RWPE2 (cell line): ENCODE results near the gene ASIC3.

Experiments used
- ATAC-seq: fragments of 200-7000 bp; cut with Tn5 transposase; 3 replicates; pipeline ENCODE4 v1.9.1; 2021; ENCODE audit warnings: low read depth
- DNase-seq: peaks from one replicate; pipeline ENCODE4 v3.0.0-alpha.2; 2020; ENCODE audit warnings: low spot score
- H3K27ac ChIP-seq: fragments of 450-650 bp; 2 replicates; pipeline ENCODE4 v1.5.1; 2017; ENCODE audit warnings: mild to moderate bottlenecking; ENCODE audit not compliant: poor library complexity, severe bottlenecking
- H3K27me3 ChIP-seq: fragments of 250-450 bp; sonication (Bioruptor Pico); 2 replicates; pipeline ENCODE4 v1.5.1; 2021; ENCODE audit warnings: mild to moderate bottlenecking, moderate library complexity; ENCODE audit not compliant: insufficient read depth, poor library complexity, severe bottlenecking
- H3K36me3 ChIP-seq: fragments of 250-450 bp; sonication (Bioruptor Pico); 2 replicates; pipeline ENCODE4 v1.5.1; 2020; ENCODE audit warnings: low read depth, mild to moderate bottlenecking, moderate library complexity
- H3K4me1 ChIP-seq: fragments of 250-450 bp; sonication (Bioruptor Pico); 2 replicates; pipeline ENCODE4 v1.5.1; 2021; ENCODE audit warnings: mild to moderate bottlenecking, moderate library complexity; ENCODE audit not compliant: insufficient read depth, poor library complexity, severe bottlenecking
- H3K4me3 ChIP-seq: fragments of 250-450 bp; sonication (Bioruptor Pico); 2 replicates; pipeline ENCODE4 v1.5.1; 2021; ENCODE audit warnings: mild to moderate bottlenecking, moderate library complexity; ENCODE audit not compliant: severe bottlenecking
- H3K9me3 ChIP-seq: fragments of 250-450 bp; sonication (Bioruptor Pico); 2 replicates; pipeline ENCODE4 v1.5.1; 2021; ENCODE audit warnings: mild to moderate bottlenecking, moderate library complexity; ENCODE audit not compliant: severe bottlenecking
- CTCF ChIP-seq: fragments of 450-650 bp; IDR thresholded peaks from one replicate; pipeline ENCODE4 v1.5.1; 2017; ENCODE audit warnings: mild to moderate bottlenecking, moderate library complexity; ENCODE audit not compliant: poor library complexity, severe bottlenecking

Gene ASIC3

GRCh38 chr7:151081170-151082101 lies 33.1 kb downstream of the ASIC3 start:
- no peaks in the 10 kb centered on the region for H3K27me3 ChIP-seq
- H3K36me3 ChIP-seq, result peaks cover 7% of the 10 kb centered on the region
- TF ChIP-seq CTCF, result no peak
- H3K4me3 ChIP-seq, result peak overlapping the region; percentile 96
- no peaks in the 10 kb centered on the region for H3K9me3 ChIP-seq
- peak; percentile 16 for ATAC-seq
- H3K4me1 ChIP-seq, result peaks cover 6% of the 10 kb centered on the region
- peak; percentile 55 for DNase-seq
- H3K27ac ChIP-seq, result peak overlapping the region; percentile 87

DNA sequence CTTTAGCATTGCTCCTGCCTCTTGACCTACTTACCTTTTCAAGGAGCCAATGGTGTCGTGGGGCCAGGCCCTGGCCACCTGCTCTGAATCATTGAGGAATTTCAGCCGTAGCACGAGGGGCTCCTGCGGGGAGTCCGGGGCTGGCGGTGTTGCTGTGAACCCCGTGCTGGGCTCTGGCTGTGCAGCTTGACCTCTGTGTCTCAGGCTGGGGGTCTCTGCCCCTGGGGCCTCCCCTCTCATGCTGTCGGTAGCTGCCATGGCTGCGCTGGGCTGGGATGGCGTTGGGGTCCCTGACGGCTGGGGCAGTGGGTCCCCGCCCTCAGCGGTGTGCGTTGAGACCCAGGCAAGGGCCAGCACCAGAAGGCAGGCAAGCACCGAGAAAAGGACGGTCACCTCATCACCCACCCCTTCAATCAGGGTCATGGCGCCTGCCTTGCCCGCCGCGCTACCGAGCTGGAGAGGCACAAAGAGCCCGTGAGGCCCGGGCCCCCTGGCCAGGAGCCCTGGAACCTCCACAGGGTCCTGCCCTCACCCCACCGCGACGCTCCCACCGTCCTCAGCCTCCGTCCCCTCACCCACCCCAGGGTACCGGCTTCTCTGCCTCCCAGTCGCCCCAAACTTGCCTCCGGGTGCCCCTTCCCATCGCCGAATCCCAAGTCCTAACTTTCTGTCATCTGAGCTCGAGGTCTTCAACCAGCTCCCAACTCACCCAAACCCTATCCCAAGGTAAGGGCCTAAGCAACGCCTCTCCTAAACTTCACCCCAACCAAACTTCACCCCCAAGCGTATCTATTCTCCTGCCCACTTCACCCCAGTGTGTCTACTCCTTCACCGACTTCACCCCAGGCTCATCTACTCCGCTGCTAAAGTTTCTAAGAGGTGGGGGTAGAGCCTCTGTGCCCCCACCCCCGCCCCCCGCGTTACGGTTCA lies 34.1 kb downstream of the ASIC3 start:
- no peaks in the 10 kb centered on the region for H3K27me3 ChIP-seq
- ATAC-seq, result no peak
- TF ChIP-seq CTCF, result no peak
- H3K4me3 ChIP-seq, result peak overlapping the region; percentile 96
- peak overlapping the region; percentile 87 for H3K27ac ChIP-seq
- peak; percentile 65 for DNase-seq
- H3K36me3 ChIP-seq, result peaks cover 4% of the 10 kb centered on the region; the same call in 1 of the 2 replicates
- peaks cover 6% of the 10 kb centered on the region for H3K4me1 ChIP-seq
- H3K9me3 ChIP-seq, result no peaks in the 10 kb centered on the region

- no peak for TF ChIP-seq CTCF
- Histone ChIP-seq H3K4me3 (peak within 1 kb of the TSS; percentile 96), H3K27ac (peak within 1 kb of the TSS; percentile 87), H3K36me3 (peaks cover 4% of the 10 kb centered on the region; the same call in 1 of the 2 replicates), H3K27me3 (no peaks in the 10 kb centered on the region), H3K4me1 (peaks cover 8% of the 10 kb centered on the region), H3K9me3 (no peaks in the 10 kb centered on the region)
- peak; percentile 83 for DNase-seq
- peak; percentile 26; the same call in 2 of the 3 replicates for ATAC-seq
These were observed 34.9 kb downstream of the ASIC3 start, which contains the start of gene TMUB1 for GRCh38 chr7:151083071-151083823. TSS of gene TMUB1 (minus strand) at chr7:151083493. CDS start at chr7:151082563, 930 bp downstream.

DNA sequence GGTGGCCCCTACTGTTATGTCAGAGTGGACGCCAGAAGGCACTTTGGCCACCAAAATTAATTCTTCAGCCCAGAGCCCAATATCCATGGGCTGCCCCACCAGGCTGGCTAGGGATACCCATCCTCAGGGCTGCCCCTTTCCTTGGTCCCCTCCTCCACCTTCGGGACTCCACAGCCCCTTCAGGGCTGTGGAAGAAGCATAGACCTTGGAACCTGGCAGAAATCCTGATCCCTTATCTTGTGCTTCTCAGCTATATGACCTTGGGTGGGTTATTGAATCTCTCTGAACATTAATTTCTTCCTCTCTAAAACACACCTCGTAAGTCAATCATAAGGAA lies 35.5 kb downstream of the ASIC3 start:
- no peak for TF ChIP-seq CTCF
- H3K4me1 ChIP-seq, result peaks cover 8% of the 10 kb centered on the region
- peak overlapping the region; percentile 96 for H3K4me3 ChIP-seq
- DNase-seq (no peak), ATAC-seq (no peak)
- no peaks in the 10 kb centered on the region for H3K9me3 ChIP-seq
- no peaks in the 10 kb centered on the region for H3K27me3 ChIP-seq
- peak overlapping the region; percentile 87 for H3K27ac ChIP-seq
- H3K36me3 ChIP-seq, result peaks cover 4% of the 10 kb centered on the region; the same call in 1 of the 2 replicates
